A549 (cell line): ENCODE measurements around the gene ZNF420.

Source experiments
- CEBPB ChIP-seq, 2 experiments: fragments of >200 bp in 1 of 2; sonication (Bioruptor Twin) in 1 of 2; formaldehyde crosslinking in 1 of 2; IDR thresholded peaks; 2 replicates each; pipeline ENCODE4 v1.6.1; 2012 to 2016
- CTCF ChIP-seq: fragments of >200 bp; sonication (Bioruptor Twin); formaldehyde crosslinking; IDR thresholded peaks from 3 replicates; pipeline ENCODE4 v1.5.1; 2016
- EP300 ChIP-seq, 2 experiments: fragments of >200 bp; sonication (Bioruptor Twin); formaldehyde crosslinking; IDR thresholded peaks; 2 replicates in 1 of 2; 3 replicates in 1 of 2; pipeline ENCODE4 v1.6.1; 2016 to 2017
- RAD21 ChIP-seq, 2 experiments: fragments of >200 bp in 1 of 2; sonication (Bioruptor Twin) in 1 of 2; formaldehyde crosslinking in 1 of 2; IDR thresholded peaks in 1 of 2; conservative IDR thresholded peaks in 1 of 2; 2 replicates in 1 of 2; 3 replicates in 1 of 2; pipeline ENCODE4 v1.6.1; 2012 to 2018; ENCODE audit warnings: inconsistent platforms in 1 of 2
- REST ChIP-seq: fragments of 200-600 bp; sonication (generic); IDR thresholded peaks from 2 replicates; pipeline ENCODE4 v1.6.1; 2016; ENCODE audit warnings: antibody characterized with exemption, mild to moderate bottlenecking, moderate library complexity
- RFX5 ChIP-seq: fragments of 450-650 bp; IDR thresholded peaks from 2 replicates; pipeline ENCODE4 v1.7.1; 2014; ENCODE audit warnings: antibody characterized with exemption, mild to moderate bottlenecking, moderate library complexity
- RNF2 ChIP-seq: fragments of 200-600 bp; sonication (generic); IDR thresholded peaks from 2 replicates; pipeline ENCODE4 v1.6.1; 2016; ENCODE audit warnings: low read depth, mild to moderate bottlenecking, antibody characterized with exemption, moderate library complexity, borderline replicate concordance
- SREBF2 ChIP-seq: fragments of 450-650 bp; IDR thresholded peaks from 2 replicates; pipeline ENCODE4 v1.6.1; 2014; ENCODE audit warnings: mild to moderate bottlenecking, moderate library complexity
- TF ChIP-seq, protein P1 (sequence below): IDR thresholded peaks from 2 replicates; pipeline ENCODE4 v1.6.1; 2012

GRCh38 chr19:37082307-37082706 is 4.1 kb downstream of the ZNF420 start:
- no peak for TF ChIP-seq CEBPB (IDR thresholded peaks at IDR 0.05)
- TF ChIP-seq CTCF, result no peak
- no peak for TF ChIP-seq RNF2
- no peak for TF ChIP-seq SREBF2
- no peak for TF ChIP-seq RAD21 (conservative IDR thresholded peaks at IDR 0.05 in 1 of 2, IDR thresholded peaks at IDR 0.05 in 1 of 2)
- no peak for TF ChIP-seq EP300 (IDR thresholded peaks at IDR 0.05)
- no peak for TF ChIP-seq REST
- no peak for TF ChIP-seq RFX5
- TF ChIP-seq, protein P1, sequence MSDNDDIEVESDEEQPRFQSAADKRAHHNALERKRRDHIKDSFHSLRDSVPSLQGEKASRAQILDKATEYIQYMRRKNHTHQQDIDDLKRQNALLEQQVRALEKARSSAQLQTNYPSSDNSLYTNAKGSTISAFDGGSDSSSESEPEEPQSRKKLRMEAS, result no peak
